K562 (cell line): ENCODE data around the gene C6orf62. TPM values are rescaled to one million over a fixed set of nuclear protein-coding genes. Genes with fewer than 3 reads are reported as not detected.

Source experiments
- ATF3 ChIP-seq, 2 experiments: fragments of 450-650 bp in 1 of 2; sonication (generic) in 1 of 2; formaldehyde crosslinking in 1 of 2; IDR thresholded peaks in 1 of 2; conservative IDR thresholded peaks in 1 of 2; 2 replicates each; pipeline versions ENCODE4 v1.6.1 to v1.8.1; 2016 to 2023; ENCODE audit warnings: mild to moderate bottlenecking in 2 of 2, moderate library complexity in 2 of 2, inconsistent platforms in 1 of 2, missing genetic modification reagents in 1 of 2
- CREB3 ChIP-seq: fragments of 450-650 bp; conservative IDR thresholded peaks from 2 replicates; pipeline ENCODE4 v1.6.1; 2016; ENCODE audit warnings: missing genetic modification characterization, low read depth, mild to moderate bottlenecking, missing compliant biosample characterization, moderate library complexity
- EHMT2 ChIP-seq: fragments of 450-650 bp; IDR thresholded peaks from 2 replicates; pipeline ENCODE4 v1.6.1; 2018; ENCODE audit warnings: antibody characterized with exemption
- FOSL1 ChIP-seq: fragments of 200-800 bp; sonication (Bioruptor generic); conservative IDR thresholded peaks from 2 replicates; pipeline ENCODE4 v1.6.1; 2016; ENCODE audit warnings: missing genetic modification characterization, missing compliant biosample characterization
- HMBOX1 ChIP-seq: sonication (generic); IDR thresholded peaks from 2 replicates; pipeline ENCODE4 v1.6.1; 2016
- HOXB6 ChIP-seq: fragments of 250-450 bp; sonication (Bioruptor Pico); IDR thresholded peaks from 2 replicates; pipeline ENCODE4 v1.5.1; 2022; ENCODE audit warnings: mild to moderate bottlenecking, borderline replicate concordance
- IRF2 ChIP-seq: sonication (generic); formaldehyde crosslinking; IDR thresholded peaks from 2 replicates; pipeline ENCODE4 v1.8.1; 2022; ENCODE audit warnings: mild to moderate bottlenecking, missing genetic modification reagents
- JUN ChIP-seq, 2 experiments: sonication (generic) in 1 of 2; formaldehyde crosslinking in 1 of 2; IDR thresholded peaks; 2 replicates each; pipeline versions ENCODE4 v1.6.1 to v1.8.0; 2012 to 2022; ENCODE audit warnings: borderline replicate concordance in 2 of 2, mild to moderate bottlenecking in 2 of 2, improper control_type of control experiment in 1 of 2, low read depth in 1 of 2, low read length in 1 of 2, missing genetic modification reagents in 1 of 2
- NCOA6 ChIP-seq: fragments of 450-650 bp; IDR thresholded peaks from 2 replicates; pipeline ENCODE4 v1.6.1; 2017; ENCODE audit warnings: mild to moderate bottlenecking
- NFYB ChIP-seq: IDR thresholded peaks from 2 replicates; pipeline ENCODE4 v1.6.1; 2011; ENCODE audit warnings: mild to moderate bottlenecking, moderate library complexity; ENCODE audit not compliant: insufficient read length; ENCODE audit errors: extremely low read depth
- ZFP36 ChIP-seq: fragments of 150-350 bp; IDR thresholded peaks from 2 replicates; pipeline ENCODE4 v1.6.1; 2018; ENCODE audit warnings: low read length, low read depth; ENCODE audit not compliant: partially characterized antibody
- ZNF318 ChIP-seq, 2 experiments: fragments of 450-650 bp; IDR thresholded peaks; 2 replicates each; pipeline ENCODE4 v1.6.1; 2016; ENCODE audit warnings: mild to moderate bottlenecking in 2 of 2, borderline replicate concordance in 1 of 2, low read depth in 1 of 2, moderate library complexity in 1 of 2
- ZNF511 ChIP-seq: sonication (generic); formaldehyde crosslinking; IDR thresholded peaks from 2 replicates; pipeline ENCODE4 v1.8.0; 2022; ENCODE audit warnings: mild to moderate bottlenecking, missing genetic modification reagents
- ZNF707 ChIP-seq: fragments of 250-450 bp; sonication (Bioruptor Pico); conservative IDR thresholded peaks from 2 replicates; pipeline ENCODE4 v1.8.0; 2022; ENCODE audit warnings: inconsistent platforms, mild to moderate bottlenecking, moderate library complexity
- polyA plus RNA-seq, 8 experiments: library from polyadenylated mRNA; depleted of rRNA in 4 of 8; stranded (reverse) in 5 of 8; unstranded in 3 of 8; fragments of >200 nt; fragmentation: Nextera tagmentation in 2 of 8; fragmentation: Illumina TruSeq in 1 of 8; extraction: Ambion mirVana in 2 of 8; extraction: Trizol in 1 of 8; gene quantifications; 2 replicates each; pipeline versions ENCODE4 v1.2.1 to v1.2.3, GENCODE V29; 2011 to 2014; ENCODE audit warnings: inconsistent platforms in 1 of 8, missing spikeins in 1 of 8
- total RNA-seq, 7 experiments: library from RNA; depleted of rRNA in 6 of 7; stranded (reverse); fragments of >200 nt in 6 of 7; fragmentation: Illumina TruSeq in 2 of 7; extraction: Trizol in 2 of 7; gene quantifications; 2 replicates each; pipeline versions ENCODE4 v1.2.1 to v1.2.3, GENCODE V29; 2011 to 2021; ENCODE audit warnings: low replicate concordance in 1 of 7

The C6orf62 gene
- total and polyA plus RNA-seq, 9 of the 15 experiments (the other 6 are each of a cell fraction or from before 2014, with no cell fraction given): 48.5 to 579 (median 111) TPM

GRCh38 chr6:24743265-24743943 lies 24.4 kb upstream of the C6orf62 start (continued):
- TF ChIP-seq NFYB: no peak
- TF ChIP-seq EHMT2: peak; percentile 82
- TF ChIP-seq HOXB6 (CRISPR knock-in tag): no peak
- no peak for TF ChIP-seq ZNF318 (IDR thresholded peaks at IDR 0.05; ENCODE audit: borderline replicate concordance in 1 of 2, low read depth in 1 of 2)
- peak; percentile 97 for TF ChIP-seq FOSL1 (tag)
- peak; percentile 91 for TF ChIP-seq ATF3 (IDR thresholded peaks at IDR 0.05)
- TF ChIP-seq ATF3 (CRISPR knock-in tag; conservative IDR thresholded peaks at IDR 0.05): peak; percentile 61
- no peak for TF ChIP-seq IRF2 (CRISPR knock-in tag)
- peak; percentile 27 for TF ChIP-seq JUN (IDR thresholded peaks at IDR 0.05; ENCODE audit: borderline replicate concordance, low read depth, low read length)
- no peak for TF ChIP-seq JUN (CRISPR knock-in tag; IDR thresholded peaks at IDR 0.05; ENCODE audit: borderline replicate concordance)
- no peak for TF ChIP-seq ZFP36
- no peak for TF ChIP-seq ZNF511 (CRISPR knock-in tag)
- peak; percentile 61; the same call in 1 of the 2 replicates for TF ChIP-seq HMBOX1
- TF ChIP-seq ZNF707 (CRISPR knock-in tag): no peak
- peak; percentile 73; the same call in 1 of the 2 replicates for TF ChIP-seq CREB3
- no peak for TF ChIP-seq NCOA6
